HEK293 (cell line): ENCODE measurements around the gene DRD1.

Experiments used
- CTCF ChIP-seq: fragments of 450-650 bp; formaldehyde crosslinking; IDR thresholded peaks from 2 replicates; pipeline ENCODE4 v1.5.1; 2016; ENCODE audit warnings: missing biosample characterization, missing genetic modification characterization
- PATZ1 ChIP-seq: fragments of 450-650 bp; formaldehyde crosslinking; IDR thresholded peaks from 2 replicates; pipeline ENCODE4 v1.5.1; 2016; ENCODE audit warnings: missing biosample characterization, missing genetic modification characterization
- REST ChIP-seq: fragments of 450-650 bp; formaldehyde crosslinking; IDR thresholded peaks from 2 replicates; pipeline ENCODE4 v1.5.1; 2016; ENCODE audit warnings: missing biosample characterization, missing genetic modification characterization
- TRIM28 ChIP-seq: IDR thresholded peaks from 2 replicates; pipeline ENCODE4 v1.6.1; 2011; ENCODE audit warnings: low read length, control low read depth, borderline replicate concordance
- TSHZ1 ChIP-seq: fragments of 450-650 bp; formaldehyde crosslinking; IDR thresholded peaks from 2 replicates; pipeline ENCODE4 v1.5.1; 2016; ENCODE audit warnings: missing biosample characterization, missing genetic modification characterization, borderline replicate concordance
- ZNF169 ChIP-seq: fragments of 450-650 bp; formaldehyde crosslinking; IDR thresholded peaks from 2 replicates; pipeline ENCODE4 v1.5.1; 2016; ENCODE audit warnings: missing biosample characterization, missing genetic modification characterization
- ZNF670 ChIP-seq: fragments of 450-650 bp; formaldehyde crosslinking; IDR thresholded peaks from 2 replicates; pipeline ENCODE4 v1.5.1; 2016; ENCODE audit warnings: missing biosample characterization, missing genetic modification characterization, low read depth
- ZSCAN23 ChIP-seq: fragments of 450-650 bp; formaldehyde crosslinking; IDR thresholded peaks from 2 replicates; pipeline ENCODE4 v1.5.1; 2016; ENCODE audit warnings: missing biosample characterization, missing genetic modification characterization

- TF ChIP-seq TSHZ1 (tag by site-specific recombination) (no peak), TRIM28 (no peak), CTCF (tag by site-specific recombination) (no peak), ZSCAN23 (tag by site-specific recombination) (no peak), PATZ1 (tag by site-specific recombination) (no peak), REST (tag by site-specific recombination) (no peak), ZNF670 (tag by site-specific recombination) (no peak), ZNF169 (tag by site-specific recombination) (no peak)
These were observed 8.2 kb upstream of the DRD1 start for GRCh38 chr5:175452166-175452565.
